ENCODE results near the gene MAP4K4.

Gene MAP4K4

DNA sequence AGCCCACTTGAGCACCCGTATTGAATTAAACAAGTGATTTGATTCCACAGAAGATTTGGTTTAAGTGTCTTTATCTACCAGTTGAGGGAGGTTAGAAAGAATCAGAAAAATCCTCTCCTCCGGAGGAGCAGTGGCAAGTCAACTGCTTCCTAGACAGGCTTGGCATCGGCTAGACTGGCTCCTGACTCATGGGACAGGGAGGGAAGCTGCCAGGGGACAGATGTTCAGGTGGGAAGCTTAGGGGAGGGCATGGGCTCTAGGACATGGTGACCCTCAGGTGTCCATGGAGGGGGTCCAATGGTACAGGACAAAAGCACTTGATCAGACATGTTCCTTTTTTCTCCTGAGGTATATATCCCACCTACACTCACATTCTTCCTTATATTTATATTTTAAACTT is 175.0 kb downstream of the MAP4K4 start:
- peaks cover 5% of the 10 kb centered on the region for H3K4me1 ChIP-seq (ENCODE audit: control insufficient read depth, insufficient read depth, low read length)
- H3K4me2 ChIP-seq (ENCODE audit: low read length), result no peak overlapping the region
- H3K4me3 ChIP-seq (ENCODE audit: low read length), result no peak overlapping the region
- H3K27me3 ChIP-seq (ENCODE audit: control insufficient read depth, insufficient read depth, low read length), result no peaks in the 10 kb centered on the region
- H3K9me3 ChIP-seq (replicated peaks; ENCODE audit: low read length), result no peaks in the 10 kb centered on the region
- H3K9ac ChIP-seq (ENCODE audit: low read depth, low read length), result no peak overlapping the region
- H3K36me3 ChIP-seq (ENCODE audit: insufficient read depth, low read length), result peaks cover 94% of the 10 kb centered on the region

DNA sequence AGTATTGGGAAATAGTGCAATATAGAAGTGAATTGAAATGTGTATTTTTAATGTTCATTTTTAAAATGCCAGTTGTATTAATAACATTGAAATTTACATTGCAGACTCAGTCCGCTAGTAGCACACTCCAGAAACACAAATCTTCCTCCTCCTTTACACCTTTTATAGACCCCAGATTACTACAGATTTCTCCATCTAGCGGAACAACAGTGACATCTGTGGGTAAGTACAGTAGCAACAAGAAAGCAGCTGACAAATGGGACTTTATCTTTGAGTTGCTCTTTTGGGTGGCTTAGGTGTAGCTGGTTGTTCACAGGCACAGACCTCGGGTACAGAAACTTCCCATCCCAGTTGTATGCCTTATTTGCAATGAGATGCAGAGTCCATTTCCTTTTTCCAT is 176.0 kb downstream of the MAP4K4 start:
- Histone ChIP-seq H3K27me3 (ENCODE audit: control insufficient read depth, insufficient read depth, low read length) (no peaks in the 10 kb centered on the region), H3K4me2 (ENCODE audit: low read length) (no peak overlapping the region), H3K4me1 (ENCODE audit: control insufficient read depth, insufficient read depth, low read length) (no peaks in the 10 kb centered on the region), H3K36me3 (ENCODE audit: insufficient read depth, low read length) (peaks cover 92% of the 10 kb centered on the region), H3K4me3 (ENCODE audit: low read length) (no peak overlapping the region), H3K9me3 (replicated peaks; ENCODE audit: low read length) (no peaks in the 10 kb centered on the region), H3K9ac (ENCODE audit: low read depth, low read length) (no peak overlapping the region)

DNA sequence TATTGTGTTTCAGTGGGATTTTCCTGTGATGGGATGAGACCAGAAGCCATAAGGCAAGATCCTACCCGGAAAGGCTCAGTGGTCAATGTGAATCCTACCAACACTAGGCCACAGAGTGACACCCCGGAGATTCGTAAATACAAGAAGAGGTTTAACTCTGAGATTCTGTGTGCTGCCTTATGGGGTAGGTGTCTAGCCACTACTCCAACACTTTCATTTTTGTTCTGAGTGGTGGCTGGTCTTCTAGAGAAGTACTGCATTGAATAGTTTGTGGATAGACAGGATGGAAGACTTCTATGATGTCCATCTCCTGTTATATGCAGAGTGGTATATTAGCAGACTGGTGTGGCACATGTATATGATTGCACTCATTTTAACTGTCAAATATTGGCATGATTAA is 176.6 kb downstream of the MAP4K4 start:
- Histone ChIP-seq H3K4me1 (ENCODE audit: control insufficient read depth, insufficient read depth, low read length) (no peaks in the 10 kb centered on the region), H3K9me3 (replicated peaks; ENCODE audit: low read length) (no peaks in the 10 kb centered on the region), H3K4me2 (ENCODE audit: low read length) (no peak overlapping the region), H3K36me3 (ENCODE audit: insufficient read depth, low read length) (peaks cover 91% of the 10 kb centered on the region), H3K9ac (ENCODE audit: low read depth, low read length) (no peak overlapping the region), H3K4me3 (ENCODE audit: low read length) (no peak overlapping the region), H3K27me3 (ENCODE audit: control insufficient read depth, insufficient read depth, low read length) (no peaks in the 10 kb centered on the region)

DNA sequence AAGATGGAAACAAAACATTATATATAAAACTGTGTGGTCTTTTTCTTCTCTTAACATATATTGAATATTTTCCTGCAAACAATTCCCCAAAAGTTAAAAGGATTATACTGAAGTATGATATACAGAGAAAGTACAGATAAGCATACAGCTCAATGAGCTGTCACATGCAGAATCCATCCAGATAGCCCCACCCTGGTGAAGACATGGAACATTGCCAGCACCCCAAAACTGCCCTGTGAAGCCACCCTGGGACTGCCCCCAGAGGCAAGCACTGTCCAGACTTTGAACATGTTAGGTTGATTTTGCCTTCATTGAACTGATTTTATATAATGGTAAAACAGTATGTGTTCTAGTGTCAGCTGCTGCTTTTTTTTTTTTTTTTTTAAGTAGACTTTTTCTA is 182.0 kb downstream of the MAP4K4 start:
- H3K36me3 ChIP-seq (ENCODE audit: insufficient read depth, low read length), result peaks cover 85% of the 10 kb centered on the region

DNA sequence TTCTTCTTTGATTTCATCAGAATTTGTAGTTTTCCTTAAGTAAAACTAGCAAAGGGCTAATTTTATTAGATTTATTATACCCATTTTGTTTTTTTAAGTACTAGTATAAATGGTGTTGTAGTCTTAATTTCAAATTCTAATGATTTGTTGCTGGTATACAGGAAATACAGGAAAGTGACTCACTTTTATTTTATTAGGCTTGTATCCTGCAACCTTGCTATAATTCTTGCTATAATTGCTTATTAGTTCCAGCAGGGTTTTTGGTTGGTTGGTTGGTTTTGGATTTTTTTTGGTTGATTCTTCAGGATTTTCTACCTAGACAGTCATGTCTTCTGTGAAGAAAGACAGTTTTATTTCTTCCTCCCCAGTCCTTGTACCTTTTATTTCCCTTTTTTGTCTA is 183.6 kb downstream of the MAP4K4 start:
- Histone ChIP-seq H3K4me2 (ENCODE audit: low read length) (no peak overlapping the region), H3K27me3 (ENCODE audit: control insufficient read depth, insufficient read depth, low read length) (no peaks in the 10 kb centered on the region), H3K9me3 (replicated peaks; ENCODE audit: low read length) (no peaks in the 10 kb centered on the region), H3K9ac (ENCODE audit: low read depth, low read length) (no peak overlapping the region), H3K4me3 (ENCODE audit: low read length) (no peak overlapping the region), H3K4me1 (ENCODE audit: control insufficient read depth, insufficient read depth, low read length) (peaks cover 16% of the 10 kb centered on the region), H3K36me3 (ENCODE audit: insufficient read depth, low read length) (peaks cover 85% of the 10 kb centered on the region)

More for the DNA sequence above, 182.0 kb downstream of the MAP4K4 start:
- Histone ChIP-seq H3K4me1 (ENCODE audit: control insufficient read depth, insufficient read depth, low read length) (peaks cover 16% of the 10 kb centered on the region), H3K9me3 (replicated peaks; ENCODE audit: low read length) (no peaks in the 10 kb centered on the region), H3K27me3 (ENCODE audit: control insufficient read depth, insufficient read depth, low read length) (no peaks in the 10 kb centered on the region), H3K9ac (ENCODE audit: low read depth, low read length) (no peak overlapping the region), H3K4me2 (ENCODE audit: low read length) (no peak overlapping the region), H3K4me3 (ENCODE audit: low read length) (no peak overlapping the region)

- peaks cover 87% of the 10 kb centered on the region for H3K36me3 ChIP-seq (ENCODE audit: insufficient read depth, low read length)
- H3K9me3 ChIP-seq (replicated peaks; ENCODE audit: low read length), result no peaks in the 10 kb centered on the region
- no peak overlapping the region for H3K4me2 ChIP-seq (ENCODE audit: low read length)
- no peak overlapping the region for H3K4me3 ChIP-seq (ENCODE audit: low read length)
- H3K4me1 ChIP-seq (ENCODE audit: control insufficient read depth, insufficient read depth, low read length), result peaks cover 16% of the 10 kb centered on the region
- no peaks in the 10 kb centered on the region for H3K27me3 ChIP-seq (ENCODE audit: control insufficient read depth, insufficient read depth, low read length)
- H3K9ac ChIP-seq (ENCODE audit: low read depth, low read length), result no peak overlapping the region
Measured at GRCh38 chr2:101882769-101883307, 185.3 kb downstream of the MAP4K4 start.

GRCh38 chr2:101883860-101884259 is 186.4 kb downstream of the MAP4K4 start:
- no peak overlapping the region for H3K9ac ChIP-seq (ENCODE audit: low read depth, low read length)
- H3K36me3 ChIP-seq (ENCODE audit: insufficient read depth, low read length), result peaks cover 87% of the 10 kb centered on the region
- H3K4me1 ChIP-seq (ENCODE audit: control insufficient read depth, insufficient read depth, low read length), result peaks cover 16% of the 10 kb centered on the region
- no peak overlapping the region for H3K4me3 ChIP-seq (ENCODE audit: low read length)
- H3K4me2 ChIP-seq (ENCODE audit: low read length), result no peak overlapping the region
- H3K27me3 ChIP-seq (ENCODE audit: control insufficient read depth, insufficient read depth, low read length), result no peaks in the 10 kb centered on the region
- no peaks in the 10 kb centered on the region for H3K9me3 ChIP-seq (replicated peaks; ENCODE audit: low read length)

GRCh38 chr2:101884423-101884822 is 186.9 kb downstream of the MAP4K4 start:
- no peak overlapping the region for H3K4me3 ChIP-seq (ENCODE audit: low read length)
- peak overlapping the region; percentile 1 for H3K9ac ChIP-seq (ENCODE audit: low read depth, low read length)
- peaks cover 16% of the 10 kb centered on the region for H3K4me1 ChIP-seq (ENCODE audit: control insufficient read depth, insufficient read depth, low read length)
- no peaks in the 10 kb centered on the region for H3K9me3 ChIP-seq (replicated peaks; ENCODE audit: low read length)
- no peaks in the 10 kb centered on the region for H3K27me3 ChIP-seq (ENCODE audit: control insufficient read depth, insufficient read depth, low read length)
- peaks cover 89% of the 10 kb centered on the region for H3K36me3 ChIP-seq (ENCODE audit: insufficient read depth, low read length)
- no peak overlapping the region for H3K4me2 ChIP-seq (ENCODE audit: low read length)

- Histone ChIP-seq H3K9ac (ENCODE audit: low read depth, low read length) (no peak overlapping the region), H3K4me3 (ENCODE audit: low read length) (no peak overlapping the region), H3K36me3 (ENCODE audit: insufficient read depth, low read length) (peaks cover 90% of the 10 kb centered on the region), H3K27me3 (ENCODE audit: control insufficient read depth, insufficient read depth, low read length) (no peaks in the 10 kb centered on the region), H3K4me1 (ENCODE audit: control insufficient read depth, insufficient read depth, low read length) (no peaks in the 10 kb centered on the region), H3K4me2 (ENCODE audit: low read length) (no peak overlapping the region), H3K9me3 (replicated peaks; ENCODE audit: low read length) (no peaks in the 10 kb centered on the region)
Measured at GRCh38 chr2:101887328-101887727, 189.8 kb downstream of the MAP4K4 start.

DNA sequence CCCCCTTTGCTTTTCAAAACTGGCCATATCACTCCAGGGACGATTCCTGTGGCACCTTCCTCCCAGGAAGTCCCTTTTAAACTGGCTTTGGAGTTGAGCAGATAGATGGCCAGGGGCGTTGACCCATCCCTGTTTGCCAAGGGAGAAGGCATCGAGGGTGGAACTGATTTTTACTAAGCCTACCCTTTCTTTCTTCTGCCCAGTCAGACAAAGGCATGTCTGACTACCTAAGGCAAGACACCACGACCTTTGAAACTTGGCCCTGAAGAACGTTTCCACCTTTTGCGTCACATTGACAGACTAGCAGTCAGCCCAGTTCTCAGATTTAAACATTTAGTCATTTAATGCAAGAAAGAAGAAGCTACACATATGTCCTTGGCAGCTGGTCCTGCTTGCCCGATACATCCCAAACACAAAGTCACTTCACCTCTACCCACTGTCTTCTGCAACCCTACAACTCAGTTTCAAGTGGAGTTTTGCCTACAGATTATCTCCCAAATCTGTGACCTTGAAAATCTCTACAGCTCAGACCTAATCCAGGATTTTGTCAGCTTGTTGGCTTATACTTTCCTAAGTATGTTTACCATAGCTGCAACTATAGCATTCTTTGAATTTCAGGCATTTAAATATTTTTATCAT is 192.1 kb downstream of the MAP4K4 start:
- peaks cover 92% of the 10 kb centered on the region for H3K36me3 ChIP-seq (ENCODE audit: insufficient read depth, low read length)
- H3K9ac ChIP-seq (ENCODE audit: low read depth, low read length), result no peak overlapping the region
- no peaks in the 10 kb centered on the region for H3K4me1 ChIP-seq (ENCODE audit: control insufficient read depth, insufficient read depth, low read length)
- H3K4me2 ChIP-seq (ENCODE audit: low read length), result no peak overlapping the region
- no peaks in the 10 kb centered on the region for H3K27me3 ChIP-seq (ENCODE audit: control insufficient read depth, insufficient read depth, low read length)
- H3K9me3 ChIP-seq (replicated peaks; ENCODE audit: low read length), result no peaks in the 10 kb centered on the region
- no peak overlapping the region for H3K4me3 ChIP-seq (ENCODE audit: low read length)

GRCh38 chr2:101892377-101892776 is 194.9 kb downstream of the MAP4K4 start:
- H3K9ac ChIP-seq (ENCODE audit: low read depth, low read length), result no peak overlapping the region
- H3K4me1 ChIP-seq (ENCODE audit: control insufficient read depth, insufficient read depth, low read length), result no peaks in the 10 kb centered on the region
- H3K4me3 ChIP-seq (ENCODE audit: low read length), result no peak overlapping the region
- H3K4me2 ChIP-seq (ENCODE audit: low read length), result no peak overlapping the region
- no peaks in the 10 kb centered on the region for H3K27me3 ChIP-seq (ENCODE audit: control insufficient read depth, insufficient read depth, low read length)
- peaks cover 95% of the 10 kb centered on the region for H3K36me3 ChIP-seq (ENCODE audit: insufficient read depth, low read length)
- H3K9me3 ChIP-seq (replicated peaks; ENCODE audit: low read length), result no peaks in the 10 kb centered on the region

- Histone ChIP-seq H3K9ac (ENCODE audit: low read depth, low read length) (no peak overlapping the region), H3K9me3 (replicated peaks; ENCODE audit: low read length) (no peaks in the 10 kb centered on the region), H3K4me1 (ENCODE audit: control insufficient read depth, insufficient read depth, low read length) (no peaks in the 10 kb centered on the region), H3K4me3 (ENCODE audit: low read length) (no peak overlapping the region), H3K27me3 (ENCODE audit: control insufficient read depth, insufficient read depth, low read length) (no peaks in the 10 kb centered on the region), H3K4me2 (ENCODE audit: low read length) (no peak overlapping the region), H3K36me3 (ENCODE audit: insufficient read depth, low read length) (peaks cover 94% of the 10 kb centered on the region)
Measured at GRCh38 chr2:101893681-101894381, 196.3 kb downstream of the MAP4K4 start.

Measured in skeletal muscle satellite cell (primary cell).